Activated CD8-positive, alpha-beta memory T cell treated with anti-CD3 and anti-CD28 coated beads, Interleukin-2, amount 10 ng/mL, durations not matched to agents 7 days and 5 days (primary cell): ENCODE data around the gene SRI. TPM values are rescaled to one million over a fixed set of nuclear protein-coding genes. Genes with fewer than 3 reads are reported as not detected.
"Not testable (repeated sequence)": the region's sequence is repeated elsewhere in the genome, so short reads cannot be mapped to it uniquely, and the experiment has no call there.

Source experiments
- ATAC-seq: fragments of 150-1000 bp; cut with Tn5 transposase; one replicate; pipeline ENCODE4 v1.10.0; 2021; ENCODE audit warnings: moderate library complexity
- CTCF ChIA-PET: fragments of 350-600 bp; sonication (Branson Sonifier 250); formaldehyde crosslinking; loops from one replicate; lab custom pipeline; 2021; ENCODE audit warnings: antibody characterized with exemption; lab: Charles Lee
- DNase-seq: peaks from one replicate; pipeline ENCODE4 v3.0.0-alpha.2; 2020
- H3K27ac Mint-ChIP-seq: one replicate; pipeline ENCODE4 v1.8.0; 2021; ENCODE audit warnings: mild to moderate bottlenecking, mixed read lengths
- H3K27me3 Mint-ChIP-seq: one replicate; pipeline ENCODE4 v1.8.0; 2021; ENCODE audit warnings: mixed read lengths
- H3K36me3 Mint-ChIP-seq: one replicate; pipeline ENCODE4 v1.8.0; 2021; ENCODE audit warnings: mild to moderate bottlenecking, mixed read lengths
- H3K4me1 Mint-ChIP-seq: one replicate; pipeline ENCODE4 v1.8.0; 2021; ENCODE audit warnings: mixed read lengths
- H3K4me3 Mint-ChIP-seq: one replicate; pipeline ENCODE4 v1.8.0; 2021; ENCODE audit warnings: mild to moderate bottlenecking, moderate library complexity, mixed read lengths
- H3K9me3 Mint-ChIP-seq: one replicate; pipeline ENCODE4 v1.8.0; 2022; ENCODE audit warnings: low read depth, mixed read lengths
- total RNA-seq, 2 experiments: library from RNA; stranded (reverse); gene quantifications; one replicate each; pipeline ENCODE4 v1.2.3, GENCODE V29; 2021

The SRI gene, protein sequence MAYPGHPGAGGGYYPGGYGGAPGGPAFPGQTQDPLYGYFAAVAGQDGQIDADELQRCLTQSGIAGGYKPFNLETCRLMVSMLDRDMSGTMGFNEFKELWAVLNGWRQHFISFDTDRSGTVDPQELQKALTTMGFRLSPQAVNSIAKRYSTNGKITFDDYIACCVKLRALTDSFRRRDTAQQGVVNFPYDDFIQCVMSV
- total RNA-seq = 100 to 1,000 TPM; 187 to 243 TPM

DNA sequence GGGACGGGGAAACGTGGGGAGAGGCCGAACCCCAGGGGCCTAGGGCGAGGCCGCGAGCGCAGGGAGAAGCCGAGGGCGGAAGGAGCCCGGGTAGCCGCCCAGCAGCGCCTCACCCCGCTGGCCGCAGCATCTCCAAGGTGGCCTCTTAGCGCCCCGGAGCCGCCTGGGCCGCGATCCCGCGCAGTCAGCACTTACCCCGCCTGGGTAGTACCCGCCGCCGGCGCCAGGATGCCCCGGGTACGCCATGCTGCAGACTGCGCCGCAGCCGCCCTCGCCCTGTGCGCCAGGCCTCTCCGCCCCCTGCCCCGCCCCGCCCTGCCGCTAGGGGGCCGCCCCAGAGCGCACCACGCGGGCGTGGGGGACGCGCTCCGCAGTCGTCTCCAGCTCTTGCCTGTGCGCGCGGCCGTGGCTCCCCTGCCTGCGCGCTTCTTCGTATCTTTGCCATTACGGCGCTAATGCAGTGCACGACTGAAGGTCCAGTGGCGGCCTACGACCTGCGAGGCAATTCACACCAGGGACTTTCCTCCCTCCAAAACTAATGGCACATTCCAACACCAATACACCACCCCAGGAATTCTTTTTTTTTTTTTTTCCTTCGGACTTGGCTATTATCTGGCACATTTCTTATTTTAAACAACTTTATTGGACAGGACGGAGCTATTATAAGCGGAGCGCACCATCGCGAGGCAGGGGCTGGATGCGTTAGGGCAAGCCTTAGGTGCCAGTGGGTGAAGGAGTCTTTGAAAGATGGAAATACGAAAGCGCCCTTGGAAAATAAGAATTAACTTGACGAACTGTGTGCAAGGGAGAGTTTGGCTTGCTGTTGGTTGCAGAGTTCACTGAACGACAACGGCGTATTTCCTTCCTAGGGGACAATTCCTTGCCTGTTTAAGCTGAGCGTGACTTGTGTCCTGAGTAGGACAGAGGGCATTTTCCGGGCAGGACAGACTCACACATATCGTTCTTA, at the start of gene SRI:
Gene SRI, minus strand, starts transcription at position 258 of the 967 bp plus-strand sequence. Its CDS starts 12 bp downstream, at position 246.
- Mint-ChIP-seq H3K9me3 (no peaks in the 10 kb centered on the region), H3K27ac (peak within 1 kb of the TSS; percentile 96), H3K4me1 (peaks cover 33% of the 10 kb centered on the region), H3K36me3 (peaks cover 26% of the 10 kb centered on the region), H3K27me3 (no peaks in the 10 kb centered on the region), H3K4me3 (peak within 1 kb of the TSS; percentile 99)
- DNase-seq (peak; percentile 91), ATAC-seq (peak; percentile 95)
- CTCF ChIA-PET = interaction anchor here (0.7 to 1.5 kb wide), 7 partner anchors 12 to 548 kb away, joined by 3 to 7 read pairs (median 3); no protein-coding TSS in a partner anchor

DNA sequence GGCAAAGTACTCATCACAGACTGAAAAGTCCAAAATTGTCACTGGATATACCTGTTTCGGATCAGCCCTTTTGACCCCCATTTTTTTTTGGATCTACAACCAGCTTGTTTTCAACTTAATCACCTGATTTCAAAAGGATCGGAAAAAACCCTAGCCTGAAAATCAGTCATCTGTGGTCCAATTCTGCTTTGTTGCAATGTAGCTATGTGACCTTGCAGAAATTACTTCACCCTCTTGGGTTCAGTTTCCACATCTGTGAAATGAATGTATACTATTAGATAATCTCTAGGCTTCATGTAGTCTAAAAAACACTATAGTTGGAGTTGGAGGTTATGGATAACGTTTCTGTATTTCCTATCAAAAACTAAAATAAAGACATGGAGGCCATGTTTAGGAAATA, 49.7 kb upstream of the SRI start:
- H3K36me3 Mint-ChIP-seq = no peaks in the 10 kb centered on the region
- H3K27ac Mint-ChIP-seq = no peak overlapping the region
- DNase-seq = no peak
- no peaks in the 10 kb centered on the region for H3K9me3 Mint-ChIP-seq
- no peaks in the 10 kb centered on the region for H3K4me1 Mint-ChIP-seq
- peaks cover 4% of the 10 kb centered on the region for H3K27me3 Mint-ChIP-seq
- CTCF ChIA-PET = no interaction called here
- no peak for ATAC-seq
- no peak overlapping the region for H3K4me3 Mint-ChIP-seq

DNA sequence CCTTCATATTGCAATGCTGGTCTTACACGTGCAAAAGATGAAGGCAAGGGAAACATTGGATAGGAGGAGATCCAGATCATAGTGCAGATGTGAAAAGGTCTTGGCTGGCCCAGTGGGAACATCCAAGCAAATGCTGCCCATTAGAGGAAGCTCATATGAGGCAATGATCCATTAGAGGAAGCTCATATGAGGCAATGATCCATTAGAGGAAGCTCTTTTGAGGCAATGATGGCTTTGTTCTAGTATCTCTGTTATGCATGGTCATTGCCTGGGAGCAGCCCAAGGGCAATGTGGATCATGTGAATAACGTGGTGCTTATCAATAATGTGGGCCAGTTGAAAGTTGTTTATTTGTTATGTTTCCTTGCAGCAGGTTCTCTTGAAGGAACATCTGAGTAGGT, 49.0 kb upstream of the SRI start:
- H3K27me3 Mint-ChIP-seq = peaks cover 4% of the 10 kb centered on the region
- ATAC-seq (no peak), DNase-seq (no peak)
- CTCF ChIA-PET = no interaction called here
- H3K4me3 Mint-ChIP-seq = no peak overlapping the region
- H3K4me1 Mint-ChIP-seq = no peaks in the 10 kb centered on the region
- H3K9me3 Mint-ChIP-seq = no peaks in the 10 kb centered on the region
- no peaks in the 10 kb centered on the region for H3K36me3 Mint-ChIP-seq
- no peak overlapping the region for H3K27ac Mint-ChIP-seq

DNA sequence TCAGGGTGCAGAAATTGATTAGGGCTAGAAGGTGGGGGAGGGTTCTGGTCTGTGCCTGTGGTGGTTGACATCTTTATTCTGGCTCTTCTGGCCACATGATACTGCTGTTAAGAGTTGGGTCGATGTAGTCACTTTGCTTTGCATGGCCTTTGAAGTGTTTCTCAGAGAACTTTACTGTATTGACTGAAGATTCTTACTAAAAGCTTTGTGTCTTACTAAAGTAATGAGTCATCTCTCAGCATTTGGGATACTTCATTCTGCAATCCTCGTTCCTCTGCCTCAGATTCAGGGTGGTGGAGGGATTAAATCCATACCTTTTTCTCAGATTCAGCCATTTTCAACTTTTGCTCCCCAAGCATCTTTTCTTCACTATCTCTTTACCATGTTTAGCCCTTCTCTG, 48.2 kb upstream of the SRI start:
- H3K27ac Mint-ChIP-seq = no peak overlapping the region
- CTCF ChIA-PET = no interaction called here
- H3K9me3 Mint-ChIP-seq = no peaks in the 10 kb centered on the region
- H3K4me1 Mint-ChIP-seq = no peaks in the 10 kb centered on the region
- ATAC-seq = no peak
- H3K4me3 Mint-ChIP-seq = no peak overlapping the region
- H3K36me3 Mint-ChIP-seq = no peaks in the 10 kb centered on the region
- peaks cover 4% of the 10 kb centered on the region for H3K27me3 Mint-ChIP-seq
- no peak for DNase-seq

DNA sequence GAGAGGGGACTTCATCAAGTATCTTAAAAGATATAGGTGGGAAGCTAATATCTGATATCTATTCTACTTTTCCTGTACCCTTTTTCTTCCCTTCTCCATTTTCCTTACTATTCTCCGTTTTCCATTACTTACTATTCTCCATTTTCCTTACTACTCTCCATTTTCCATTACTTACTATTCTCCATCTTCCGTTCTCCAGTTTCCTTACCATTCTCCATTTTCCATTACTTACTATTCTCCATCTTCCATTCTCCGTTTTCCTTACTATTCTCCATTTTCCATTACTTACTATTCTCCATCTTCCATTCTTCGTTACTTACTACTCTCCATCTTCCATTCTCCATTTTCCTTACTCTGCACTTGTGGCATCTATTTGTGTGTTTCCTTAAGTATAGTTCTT, 47.6 kb upstream of the SRI start:
- H3K27me3 Mint-ChIP-seq = peaks cover 4% of the 10 kb centered on the region
- no peak for DNase-seq
- ATAC-seq = no peak
- CTCF ChIA-PET = no interaction called here
- H3K27ac Mint-ChIP-seq = no peak overlapping the region
- no peak overlapping the region for H3K4me3 Mint-ChIP-seq
- H3K36me3 Mint-ChIP-seq = no peaks in the 10 kb centered on the region
- H3K9me3 Mint-ChIP-seq = no peaks in the 10 kb centered on the region
- no peaks in the 10 kb centered on the region for H3K4me1 Mint-ChIP-seq

DNA sequence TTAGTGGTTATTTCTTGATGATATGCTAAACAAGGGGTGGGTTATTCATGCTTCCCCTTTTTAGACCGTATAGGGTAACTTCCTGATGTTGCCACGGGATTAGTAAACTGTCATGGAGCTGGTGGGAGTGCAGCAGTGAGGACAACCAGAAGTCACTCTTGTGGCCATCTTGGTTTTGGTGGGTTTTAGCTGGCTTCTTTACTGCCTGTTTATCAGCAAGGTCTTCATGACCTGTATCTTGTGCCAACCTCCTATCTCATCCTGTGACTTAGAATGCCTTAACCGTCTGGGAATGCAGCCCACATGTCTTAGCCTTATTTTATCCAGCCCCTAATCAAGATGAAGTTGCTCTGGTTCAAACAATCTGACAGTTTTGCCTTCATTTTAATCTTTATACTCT, 45.1 kb upstream of the SRI start:
- H3K27me3 Mint-ChIP-seq, DNase-seq, ATAC-seq, H3K9me3 Mint-ChIP-seq, H3K4me1 Mint-ChIP-seq, H3K27ac Mint-ChIP-seq, H3K4me3 Mint-ChIP-seq, CTCF ChIA-PET, H3K36me3 Mint-ChIP-seq: not testable (repeated sequence)

DNA sequence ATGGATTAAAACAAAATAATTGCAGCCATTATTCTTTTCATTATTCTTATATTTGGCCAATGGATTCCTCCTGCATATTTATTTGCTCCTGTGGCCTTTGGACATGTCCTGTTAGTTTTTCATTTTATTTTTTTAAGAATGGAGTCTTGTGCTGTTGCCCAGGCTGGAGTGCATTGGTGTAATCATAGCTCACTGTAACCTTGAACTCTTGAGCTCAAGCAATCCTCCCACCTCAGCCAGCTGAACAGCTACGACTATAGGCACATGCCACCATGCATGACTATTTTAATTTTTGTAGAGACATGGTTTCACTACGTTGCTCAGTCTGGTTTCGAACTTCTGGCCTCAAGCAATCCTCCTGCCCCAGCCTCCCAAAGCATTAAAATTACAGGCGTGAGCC, 42.7 kb upstream of the SRI start:
- DNase-seq = no peak
- H3K9me3 Mint-ChIP-seq = no peaks in the 10 kb centered on the region
- CTCF ChIA-PET = no interaction called here
- H3K36me3 Mint-ChIP-seq = no peaks in the 10 kb centered on the region
- no peak overlapping the region for H3K27ac Mint-ChIP-seq
- H3K4me1 Mint-ChIP-seq = no peaks in the 10 kb centered on the region
- H3K27me3 Mint-ChIP-seq = peaks cover 2% of the 10 kb centered on the region
- no peak overlapping the region for H3K4me3 Mint-ChIP-seq
- ATAC-seq = no peak

DNA sequence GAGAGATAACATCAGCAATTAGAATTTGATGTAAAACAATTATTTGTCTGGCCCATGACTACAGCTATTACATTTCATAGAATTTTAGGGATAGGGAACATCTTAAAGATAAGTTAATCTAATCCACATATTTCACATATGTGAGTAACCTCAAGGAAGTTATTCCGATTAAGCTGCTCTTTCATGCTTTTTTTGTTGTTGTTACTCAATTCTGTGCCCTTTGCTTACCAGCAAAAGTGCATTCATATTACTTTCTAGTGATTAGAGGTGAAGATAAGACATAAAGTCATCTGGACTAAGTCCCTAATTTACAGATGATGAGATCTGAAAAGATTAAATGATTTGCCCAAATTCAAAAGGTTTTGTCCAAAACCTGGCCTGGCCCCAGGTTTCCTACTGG, 40.9 kb upstream of the SRI start:
- CTCF ChIA-PET = no interaction called here
- no peaks in the 10 kb centered on the region for H3K4me1 Mint-ChIP-seq
- H3K4me3 Mint-ChIP-seq = no peak overlapping the region
- peaks cover 2% of the 10 kb centered on the region for H3K27me3 Mint-ChIP-seq
- H3K36me3 Mint-ChIP-seq = no peaks in the 10 kb centered on the region
- no peak for DNase-seq
- no peak for ATAC-seq
- H3K9me3 Mint-ChIP-seq = no peaks in the 10 kb centered on the region
- H3K27ac Mint-ChIP-seq = no peak overlapping the region

DNA sequence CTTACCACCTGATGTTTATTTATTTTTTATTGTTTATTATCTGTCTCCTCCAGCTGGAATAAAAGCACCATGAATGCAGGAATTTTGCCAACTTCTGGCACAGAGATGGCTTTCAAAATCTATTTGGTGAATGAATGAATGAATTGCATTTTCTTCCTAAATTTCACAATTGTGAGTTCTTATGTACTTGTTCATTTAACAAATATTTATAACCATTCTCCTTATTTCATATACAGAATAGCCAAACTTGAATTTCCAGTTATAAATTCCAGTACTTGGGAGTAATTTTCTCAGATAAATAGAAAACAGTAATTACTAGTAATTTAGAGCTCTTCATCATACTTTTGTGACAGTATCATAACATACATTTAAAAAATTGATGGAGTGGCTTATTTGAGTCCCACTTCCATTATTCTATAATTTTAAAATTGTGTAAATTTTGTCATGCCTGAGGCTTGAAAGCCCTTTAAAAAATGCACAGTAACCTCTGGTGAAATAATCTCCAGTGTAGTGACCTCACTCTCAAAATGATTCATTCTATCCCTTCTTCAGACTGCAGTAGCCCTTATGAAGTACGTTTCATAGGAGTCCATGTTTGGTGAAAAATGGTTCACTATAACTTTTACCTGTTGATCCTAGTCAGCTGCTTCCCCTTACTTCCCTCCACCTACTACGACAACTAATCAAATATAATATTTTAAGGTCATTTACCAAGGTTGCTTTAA, 40.0 kb upstream of the SRI start:
- CTCF ChIA-PET = no interaction called here
- no peak overlapping the region for H3K27ac Mint-ChIP-seq
- H3K27me3 Mint-ChIP-seq = peaks cover 2% of the 10 kb centered on the region
- no peak for ATAC-seq
- no peak for DNase-seq
- H3K36me3 Mint-ChIP-seq = no peaks in the 10 kb centered on the region
- no peak overlapping the region for H3K4me3 Mint-ChIP-seq
- no peaks in the 10 kb centered on the region for H3K9me3 Mint-ChIP-seq
- no peaks in the 10 kb centered on the region for H3K4me1 Mint-ChIP-seq

DNA sequence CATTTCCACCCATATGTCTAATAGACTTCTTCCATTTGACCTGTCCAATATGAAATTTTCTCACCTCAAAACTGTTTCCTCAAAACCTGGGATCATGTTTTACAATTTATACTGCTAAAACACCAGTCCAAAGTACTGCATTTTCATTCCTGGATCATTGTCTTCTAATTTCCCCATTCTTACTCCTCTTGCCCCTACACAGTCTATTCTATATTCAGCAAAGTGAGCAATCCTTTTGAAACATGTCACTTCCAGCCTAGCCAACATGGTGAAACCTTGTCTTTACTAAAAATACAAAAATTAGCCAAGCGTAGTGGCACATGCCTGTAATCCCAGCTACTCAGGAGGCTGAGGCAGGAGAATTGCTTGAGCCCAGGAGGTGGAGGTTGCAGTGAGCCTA, 38.5 kb upstream of the SRI start:
- H3K4me1 Mint-ChIP-seq, H3K9me3 Mint-ChIP-seq, ATAC-seq, H3K27ac Mint-ChIP-seq, DNase-seq, CTCF ChIA-PET, H3K36me3 Mint-ChIP-seq, H3K27me3 Mint-ChIP-seq, H3K4me3 Mint-ChIP-seq: not testable (repeated sequence)

DNA sequence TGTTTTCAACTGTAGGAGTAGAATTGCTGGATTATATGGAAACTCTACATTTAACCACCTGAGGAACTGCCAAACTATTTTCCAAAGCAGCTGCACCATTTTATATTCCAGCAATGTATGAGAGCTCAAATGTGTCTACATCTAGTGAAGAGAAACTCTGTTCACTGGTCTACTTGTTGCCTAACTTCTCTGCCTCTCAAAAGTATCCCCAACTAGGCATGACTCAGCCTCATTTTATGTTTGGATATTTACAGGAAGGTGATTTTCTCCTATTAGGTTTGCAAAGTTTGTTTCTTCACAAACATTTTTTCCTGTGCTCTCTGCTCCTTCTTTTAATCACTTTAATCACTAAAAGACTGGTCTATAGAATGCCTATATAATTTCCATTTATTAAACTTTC, 37.1 kb upstream of the SRI start:
- Mint-ChIP-seq H3K36me3 (no peaks in the 10 kb centered on the region), H3K27ac (no peak overlapping the region), H3K27me3 (peaks cover 2% of the 10 kb centered on the region), H3K4me1 (no peaks in the 10 kb centered on the region), H3K4me3 (no peak overlapping the region), H3K9me3 (peaks cover 4% of the 10 kb centered on the region)
- no peak for DNase-seq
- no peak for ATAC-seq
- CTCF ChIA-PET = no interaction called here

DNA sequence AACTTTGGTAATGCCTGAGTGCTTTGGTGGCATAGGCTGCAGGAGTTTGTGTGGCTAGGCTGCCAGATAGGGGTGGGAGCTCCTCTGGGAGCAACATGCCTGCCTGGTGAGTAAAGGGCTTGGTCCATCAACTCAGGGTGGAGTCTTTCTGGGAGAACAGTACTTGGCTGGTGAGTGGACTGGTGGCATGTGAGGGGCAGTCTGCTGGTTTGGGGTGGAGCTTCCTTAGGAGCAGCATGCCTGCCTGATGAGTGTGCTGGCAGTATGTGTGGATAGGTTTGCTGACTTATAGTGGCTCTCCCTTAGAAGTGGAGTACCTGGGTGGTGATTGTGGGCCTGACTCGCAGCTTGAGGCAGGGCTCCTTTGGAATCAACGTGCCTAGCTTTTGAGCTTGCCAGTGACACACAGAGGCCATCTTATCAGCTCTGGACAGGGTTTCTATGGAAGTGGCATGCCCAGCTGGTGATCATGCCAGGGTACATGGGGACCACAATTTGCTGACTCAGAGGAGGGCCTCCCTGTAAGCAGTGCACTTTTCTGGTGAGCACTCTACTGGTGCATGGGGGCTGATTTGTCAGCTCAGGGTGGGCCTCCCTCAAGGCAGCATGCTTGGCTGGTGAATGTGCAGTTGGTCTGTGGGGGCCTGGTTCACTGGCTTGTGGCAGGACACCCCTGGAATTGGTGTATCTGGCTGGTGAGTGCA, 35.0 kb upstream of the SRI start:
- no peaks in the 10 kb centered on the region for H3K27me3 Mint-ChIP-seq
- H3K4me3 Mint-ChIP-seq = no peak overlapping the region
- CTCF ChIA-PET = no interaction called here
- DNase-seq (no peak), ATAC-seq (no peak)
- H3K27ac Mint-ChIP-seq = no peak overlapping the region
- peaks cover 4% of the 10 kb centered on the region for H3K9me3 Mint-ChIP-seq
- H3K36me3 Mint-ChIP-seq = no peaks in the 10 kb centered on the region
- H3K4me1 Mint-ChIP-seq = no peaks in the 10 kb centered on the region

DNA sequence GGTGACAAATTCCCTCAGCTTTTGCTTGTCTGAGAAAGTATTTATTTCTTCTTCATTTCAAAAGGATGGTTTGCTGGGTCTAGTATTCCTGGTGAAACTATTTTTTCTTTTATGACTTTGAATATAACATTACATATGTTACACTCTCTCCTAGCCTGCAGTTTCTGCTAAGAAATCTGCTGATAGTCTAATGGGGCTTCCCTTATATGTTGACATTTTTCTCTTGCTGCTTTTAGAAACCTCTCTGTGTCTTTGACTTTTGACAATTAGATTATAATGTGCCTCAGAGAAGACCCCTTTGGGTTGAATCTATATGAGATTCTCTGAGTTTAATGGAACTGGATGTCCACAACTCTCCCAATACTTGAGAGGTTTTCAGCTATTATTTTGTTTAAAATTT, 33.8 kb upstream of the SRI start:
- peaks cover 4% of the 10 kb centered on the region for H3K9me3 Mint-ChIP-seq
- ATAC-seq = no peak
- H3K36me3 Mint-ChIP-seq = no peaks in the 10 kb centered on the region
- H3K4me1 Mint-ChIP-seq = no peaks in the 10 kb centered on the region
- no peak for DNase-seq
- no peak overlapping the region for H3K27ac Mint-ChIP-seq
- H3K27me3 Mint-ChIP-seq = no peaks in the 10 kb centered on the region
- no peak overlapping the region for H3K4me3 Mint-ChIP-seq
- CTCF ChIA-PET = no interaction called here
